Astrocyte (in vitro differentiated cells and primary cell): ENCODE data around the gene PTX3.

Experiments used
- EZH2 ChIP-seq: IDR thresholded peaks from 2 replicates; pipeline ENCODE4 v1.6.1; 2012; ENCODE audit warnings: mild to moderate bottlenecking, low read length, inconsistent platforms; ENCODE audit not compliant: insufficient read depth
- TF ChIP-seq, protein P1 (sequence below): IDR thresholded peaks from 2 replicates; pipeline ENCODE4 v1.5.1; 2011; ENCODE audit warnings: low read depth, mild to moderate bottlenecking, inconsistent platforms, low read length, moderate library complexity; ENCODE audit not compliant: insufficient read depth

DNA sequence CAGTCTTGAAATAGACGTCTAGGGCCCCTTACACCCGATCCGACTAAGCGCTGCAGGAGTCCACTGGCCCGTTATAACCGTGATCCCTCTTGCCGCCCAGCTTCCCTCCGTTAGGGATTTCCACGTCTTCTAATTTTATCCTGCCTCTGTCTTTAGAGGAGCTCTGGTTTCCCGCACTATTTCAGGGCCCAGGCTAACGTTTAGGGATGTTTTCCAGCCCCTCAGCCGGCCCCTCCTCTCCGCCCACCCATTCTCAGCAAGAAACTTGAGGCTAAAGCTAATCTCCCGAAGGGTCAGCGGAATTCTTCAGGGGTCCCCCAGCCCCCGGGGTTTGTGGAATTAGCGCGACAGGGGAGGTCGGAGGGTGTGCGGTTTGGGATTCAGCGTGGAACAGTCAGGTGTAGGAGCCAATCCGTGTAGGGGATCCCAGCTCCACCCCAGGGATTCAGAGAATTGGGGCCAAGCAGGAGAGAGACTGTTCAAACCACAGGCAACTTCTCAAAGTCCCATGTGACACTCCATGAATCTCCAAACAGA, 1.6 kb downstream of the PTX3 start:
- TF ChIP-seq, protein P1, sequence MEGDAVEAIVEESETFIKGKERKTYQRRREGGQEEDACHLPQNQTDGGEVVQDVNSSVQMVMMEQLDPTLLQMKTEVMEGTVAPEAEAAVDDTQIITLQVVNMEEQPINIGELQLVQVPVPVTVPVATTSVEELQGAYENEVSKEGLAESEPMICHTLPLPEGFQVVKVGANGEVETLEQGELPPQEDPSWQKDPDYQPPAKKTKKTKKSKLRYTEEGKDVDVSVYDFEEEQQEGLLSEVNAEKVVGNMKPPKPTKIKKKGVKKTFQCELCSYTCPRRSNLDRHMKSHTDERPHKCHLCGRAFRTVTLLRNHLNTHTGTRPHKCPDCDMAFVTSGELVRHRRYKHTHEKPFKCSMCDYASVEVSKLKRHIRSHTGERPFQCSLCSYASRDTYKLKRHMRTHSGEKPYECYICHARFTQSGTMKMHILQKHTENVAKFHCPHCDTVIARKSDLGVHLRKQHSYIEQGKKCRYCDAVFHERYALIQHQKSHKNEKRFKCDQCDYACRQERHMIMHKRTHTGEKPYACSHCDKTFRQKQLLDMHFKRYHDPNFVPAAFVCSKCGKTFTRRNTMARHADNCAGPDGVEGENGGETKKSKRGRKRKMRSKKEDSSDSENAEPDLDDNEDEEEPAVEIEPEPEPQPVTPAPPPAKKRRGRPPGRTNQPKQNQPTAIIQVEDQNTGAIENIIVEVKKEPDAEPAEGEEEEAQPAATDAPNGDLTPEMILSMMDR = no peak
- TF ChIP-seq EZH2 = no peak
